Mononuclear cell (primary cell): ENCODE measurements around the gene TRPM2. TPM values are rescaled to one million over a fixed set of nuclear protein-coding genes. Genes with fewer than 3 reads are reported as not detected.

ENCODE experiments used
- H3K27me3 ChIP-seq: 2 replicates; pipeline ENCODE4 v1.6.0; 2011; ENCODE audit warnings: low read length, control low read depth; ENCODE audit not compliant: insufficient read depth
- H3K4me1 ChIP-seq: 2 replicates; pipeline ENCODE4 v1.5.1; 2011; ENCODE audit warnings: mild to moderate bottlenecking, low read length, control low read depth; ENCODE audit not compliant: insufficient read depth
- H3K4me3 ChIP-seq: 2 replicates; pipeline ENCODE4 v1.5.1; 2011; ENCODE audit warnings: mild to moderate bottlenecking, low read length, moderate library complexity
- H3K9me3 ChIP-seq: 2 replicates; pipeline ENCODE4 v1.5.1; 2011; ENCODE audit warnings: low read depth, mild to moderate bottlenecking, control low read depth, low read length
- total RNA-seq: library from RNA; depleted of rRNA; stranded (reverse); fragments of >200 nt; gene quantifications from one replicate; pipeline ENCODE4 v1.2.3, GENCODE V29; 2012

TRPM2 gene
- total RNA-seq, 1 donor = 2.2 TPM

DNA sequence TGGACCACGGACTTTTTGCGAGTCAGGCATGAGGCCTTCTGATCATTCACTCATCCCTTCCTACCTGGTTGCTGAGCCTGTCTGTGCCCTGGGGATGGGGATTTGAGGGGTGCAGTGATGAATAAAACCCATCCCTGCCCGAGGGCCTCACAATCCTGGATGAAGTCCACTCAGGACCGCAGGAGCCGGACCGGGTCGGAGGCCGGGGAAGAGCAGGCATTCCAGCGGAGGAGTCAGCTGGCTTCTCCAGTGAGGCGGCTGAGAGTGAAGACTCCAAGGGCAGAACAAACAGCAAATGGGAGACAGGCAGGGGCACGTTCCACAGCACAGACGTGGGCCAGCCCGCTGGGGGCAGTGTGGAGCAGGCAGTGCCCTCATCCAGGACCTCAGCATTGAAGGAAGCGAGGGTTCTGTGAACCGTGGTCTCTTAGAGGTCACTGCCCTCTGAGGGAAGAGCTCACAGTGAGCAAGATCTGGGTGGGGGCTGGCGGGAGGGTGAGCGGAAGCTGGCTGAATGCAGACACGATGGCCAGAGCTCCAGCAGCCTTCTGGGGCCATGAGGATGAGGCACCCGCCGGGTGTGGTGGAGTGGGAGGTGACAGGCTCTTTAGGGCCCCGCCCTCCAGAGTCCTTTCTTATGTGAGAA is 91.0 kb downstream of the TRPM2 start:
- Histone ChIP-seq H3K27me3 (no peaks in the 10 kb centered on the region), H3K4me1 (no peaks in the 10 kb centered on the region), H3K9me3 (no peaks in the 10 kb centered on the region), H3K4me3 (no peak overlapping the region)

DNA sequence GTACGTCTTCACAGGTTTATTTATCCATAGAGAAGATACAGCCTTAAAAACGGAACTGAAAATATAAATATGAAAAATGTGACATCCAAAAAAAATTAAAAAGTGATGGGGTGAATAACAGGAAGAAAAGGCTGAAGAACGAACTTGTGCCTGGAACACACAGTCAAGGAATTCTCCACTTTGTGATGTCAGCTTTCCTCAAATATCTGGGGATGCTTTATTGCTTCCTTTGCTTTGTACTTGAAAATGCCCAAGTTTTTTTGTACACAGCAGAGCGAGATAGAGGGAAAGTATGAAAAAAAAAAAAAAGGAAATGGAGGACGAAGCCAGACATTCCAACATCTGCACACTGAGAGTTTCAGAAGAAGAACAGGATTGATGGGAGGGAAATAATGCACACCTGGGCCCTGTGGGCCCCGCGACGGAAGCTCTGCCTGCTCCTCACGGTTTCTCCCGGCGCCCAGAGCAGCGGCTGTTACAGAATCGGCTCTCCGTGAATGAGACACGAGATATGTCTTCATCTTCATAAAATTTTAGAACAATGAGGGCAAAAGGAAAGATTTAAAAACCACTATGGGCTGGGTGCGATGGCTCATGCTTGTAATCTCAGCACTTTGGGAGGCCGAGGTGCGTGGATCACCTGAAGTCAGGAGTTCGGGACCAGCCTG is 91.9 kb downstream of the TRPM2 start:
- Histone ChIP-seq H3K27me3 (no peaks in the 10 kb centered on the region), H3K4me3 (no peak overlapping the region), H3K4me1 (no peaks in the 10 kb centered on the region), H3K9me3 (no peaks in the 10 kb centered on the region)

DNA sequence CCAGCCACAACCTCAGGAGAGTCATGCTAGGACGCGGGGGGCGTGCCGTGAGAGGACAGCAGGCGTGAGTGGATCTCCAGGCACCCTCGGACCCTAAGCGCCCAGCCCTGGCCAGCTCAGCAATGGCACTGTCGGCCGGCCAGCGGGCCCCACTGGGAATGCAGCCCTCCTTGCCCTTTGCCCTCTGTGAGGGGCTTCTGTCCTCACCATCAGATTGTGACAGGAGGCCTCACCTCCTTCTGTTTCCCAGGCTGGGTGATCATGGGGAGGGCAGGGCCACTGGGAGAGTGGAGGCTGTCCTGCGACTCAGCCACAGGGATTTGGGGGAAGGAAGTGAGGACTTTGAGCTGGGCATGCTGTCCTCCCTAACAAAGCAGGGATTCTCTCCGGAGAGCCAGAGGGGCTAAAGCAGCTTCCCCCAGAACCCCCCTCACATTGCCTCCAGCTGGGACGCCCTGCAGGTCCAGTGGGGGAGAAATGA is 95.3 kb downstream of the TRPM2 start:
- no peak overlapping the region for H3K4me3 ChIP-seq
- no peaks in the 10 kb centered on the region for H3K27me3 ChIP-seq
- no peaks in the 10 kb centered on the region for H3K4me1 ChIP-seq
- H3K9me3 ChIP-seq = no peaks in the 10 kb centered on the region

DNA sequence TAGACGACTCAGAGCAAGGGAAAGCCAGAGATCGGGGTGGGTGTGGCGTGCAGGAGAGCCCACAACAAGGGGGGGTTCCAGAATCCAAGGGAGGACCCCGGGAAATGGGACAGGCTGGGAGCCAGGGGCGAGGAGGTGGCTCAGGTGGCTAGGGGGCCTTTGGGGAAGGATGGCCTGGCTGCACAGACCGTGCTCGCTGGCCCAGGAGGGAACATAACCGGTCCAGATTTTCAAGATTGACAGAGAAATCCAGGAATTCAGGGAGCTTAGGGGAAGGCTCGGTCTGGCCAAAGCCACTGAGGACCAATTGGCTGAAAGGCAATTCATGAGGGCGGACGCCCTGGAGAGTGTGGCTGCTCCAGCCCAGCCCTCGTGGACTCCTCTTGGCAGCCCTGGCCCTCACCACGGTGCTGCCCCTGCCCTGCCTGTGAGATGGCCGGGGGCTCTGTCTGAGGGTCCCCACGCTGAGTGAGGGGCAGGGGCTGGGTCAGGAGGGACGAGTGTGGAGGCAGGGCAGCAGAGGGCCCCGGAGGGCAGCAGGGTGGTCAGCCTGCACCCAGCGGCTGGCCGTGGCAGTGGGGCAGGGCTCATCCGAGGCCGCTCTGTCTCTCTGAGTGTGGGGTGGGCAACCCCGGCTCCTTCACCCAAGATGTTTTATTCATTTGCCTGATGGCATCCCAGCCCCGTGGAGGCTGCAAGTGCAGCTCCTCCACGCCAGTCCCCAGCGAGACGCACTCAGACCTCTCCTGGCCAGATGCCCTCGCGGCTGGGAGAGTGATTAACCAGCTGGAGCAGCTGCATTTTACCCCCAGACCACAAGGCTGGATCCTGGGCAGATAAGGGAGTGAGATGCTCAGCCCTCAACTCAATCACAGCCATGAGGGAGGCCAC is 96.3 kb downstream of the TRPM2 start:
- no peak overlapping the region for H3K4me3 ChIP-seq
- H3K27me3 ChIP-seq = no peaks in the 10 kb centered on the region
- no peaks in the 10 kb centered on the region for H3K9me3 ChIP-seq
- H3K4me1 ChIP-seq = no peaks in the 10 kb centered on the region

DNA sequence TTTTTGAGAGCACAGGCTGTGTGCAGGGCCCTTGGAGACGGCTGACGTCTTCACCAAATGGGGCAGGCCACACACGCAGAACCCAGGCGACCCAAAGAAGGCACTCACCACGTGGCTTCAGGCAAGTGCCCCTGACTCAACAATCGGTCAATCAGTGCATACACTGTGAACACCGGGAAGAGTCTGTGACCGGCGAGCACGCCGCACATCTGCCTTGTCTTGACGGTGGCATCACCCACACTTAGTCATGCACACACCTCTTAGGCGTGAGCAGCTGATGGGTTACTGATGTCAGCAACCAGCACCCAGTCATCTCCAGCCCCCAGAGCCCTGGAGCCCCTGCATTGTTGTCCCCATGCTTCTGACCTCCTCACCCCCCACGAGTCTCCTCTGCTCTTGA is 97.0 kb downstream of the TRPM2 start:
- Histone ChIP-seq H3K4me1 (no peaks in the 10 kb centered on the region), H3K4me3 (no peak overlapping the region), H3K27me3 (no peaks in the 10 kb centered on the region)

DNA sequence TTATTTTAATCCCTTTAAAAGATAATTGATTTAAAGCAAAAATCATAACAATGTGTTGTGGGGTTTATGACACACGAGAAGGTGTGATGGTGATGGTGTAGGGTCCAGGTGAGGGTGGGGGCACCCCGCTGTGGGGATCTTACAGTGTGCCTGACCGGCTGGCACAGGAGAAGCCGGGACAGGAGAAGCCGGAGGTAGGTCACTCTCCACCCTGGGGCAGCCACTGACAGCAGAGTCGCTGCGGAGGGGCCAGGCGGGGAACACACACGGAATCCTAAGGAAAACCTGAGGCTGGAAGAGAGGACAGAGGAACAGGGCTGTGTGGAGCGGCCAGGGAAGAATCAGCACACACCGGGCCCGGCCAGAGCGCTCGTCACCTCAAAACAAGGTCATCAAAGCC is 97.6 kb downstream of the TRPM2 start:
- no peaks in the 10 kb centered on the region for H3K9me3 ChIP-seq
- H3K4me1 ChIP-seq = peaks cover 2% of the 10 kb centered on the region
- no peaks in the 10 kb centered on the region for H3K27me3 ChIP-seq
- no peak overlapping the region for H3K4me3 ChIP-seq

More for the DNA sequence above, 97.0 kb downstream of the TRPM2 start:
- no peaks in the 10 kb centered on the region for H3K9me3 ChIP-seq

DNA sequence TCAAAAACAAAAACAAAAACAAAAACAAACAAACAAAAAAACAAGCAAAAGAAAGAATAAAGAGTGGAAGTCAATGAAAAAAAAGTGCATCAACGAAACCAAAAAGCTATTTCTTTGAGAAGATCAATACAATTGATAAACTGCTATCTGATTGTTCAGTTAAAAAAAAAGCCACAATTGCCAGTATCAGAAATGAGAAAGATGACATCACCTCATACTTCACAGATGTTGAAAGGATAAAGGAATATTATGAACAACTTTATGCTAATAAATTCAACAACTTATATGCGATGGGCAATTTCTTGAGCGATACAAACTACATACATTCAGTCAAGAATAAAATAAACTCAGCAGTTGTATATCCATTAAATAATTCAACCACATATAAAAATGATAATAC is 99.7 kb downstream of the TRPM2 start:
- no peak overlapping the region for H3K4me3 ChIP-seq
- H3K9me3 ChIP-seq = no peaks in the 10 kb centered on the region
- H3K4me1 ChIP-seq = peaks cover 7% of the 10 kb centered on the region
- H3K27me3 ChIP-seq = no peaks in the 10 kb centered on the region

DNA sequence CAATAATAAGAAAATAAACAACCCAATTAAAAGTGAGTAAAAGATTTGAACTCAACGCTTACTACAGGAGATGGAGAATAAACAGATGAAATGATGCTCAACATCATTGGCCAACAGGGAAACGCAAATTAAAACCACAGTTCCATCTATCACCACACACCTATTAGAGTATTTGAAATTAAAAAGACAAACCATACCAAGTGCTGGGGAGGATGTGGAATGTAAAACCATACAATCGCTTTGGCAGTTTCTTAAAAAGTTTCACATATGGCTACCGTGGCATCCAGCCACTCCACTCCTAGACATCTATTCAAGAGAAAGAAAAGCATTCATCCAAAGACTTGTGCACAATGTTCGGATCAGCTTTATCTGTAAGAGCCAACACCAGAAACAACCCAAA is 100.6 kb downstream of the TRPM2 start:
- H3K9me3 ChIP-seq = no peaks in the 10 kb centered on the region
- H3K27me3 ChIP-seq = no peaks in the 10 kb centered on the region

DNA sequence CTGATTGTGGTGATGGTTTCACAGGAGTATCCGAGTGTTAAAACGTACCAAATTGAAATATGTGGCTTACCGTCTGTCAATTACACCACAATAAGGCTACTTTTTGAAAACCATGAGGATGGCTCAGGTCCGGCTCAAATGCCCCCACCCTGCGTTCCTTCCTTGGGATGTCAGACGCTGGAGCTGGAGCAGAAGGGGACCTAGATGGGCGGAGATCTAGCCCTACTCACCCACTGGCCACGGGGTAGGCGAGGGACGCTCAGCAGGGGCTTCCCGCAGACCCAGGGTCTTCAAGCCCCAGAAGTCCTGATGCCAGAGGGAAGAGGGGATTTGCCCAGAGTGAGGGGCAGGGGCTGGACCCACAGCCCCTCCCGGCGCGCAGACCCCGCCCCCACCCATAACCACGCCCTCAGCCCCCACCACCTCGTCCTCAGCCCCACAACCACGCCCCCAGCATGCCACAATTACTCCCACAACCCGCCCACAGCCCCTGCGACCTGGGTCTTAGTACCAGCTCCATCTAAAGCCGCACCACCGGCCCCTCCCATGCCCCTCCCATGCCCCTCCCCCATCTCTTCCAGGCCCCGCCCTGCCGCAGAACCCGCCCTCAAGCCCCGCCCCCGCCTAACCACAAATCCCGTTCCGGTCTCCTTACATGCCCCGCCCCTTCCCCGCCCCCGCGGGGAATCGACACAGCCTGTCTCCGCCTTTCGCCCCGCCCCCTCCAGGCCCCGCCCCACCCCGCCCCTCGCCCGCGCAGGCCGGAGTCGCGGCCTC is 101.5 kb downstream of the TRPM2 start, which contains the start of gene LRRC3:
Gene LRRC3, plus strand, starts transcription at position 764 of the 777 bp plus-strand sequence. CDS start 1,135 bp downstream, outside the sequence.
- Histone ChIP-seq H3K4me3 (peak within 1 kb of the TSS; percentile 55), H3K4me1 (peaks cover 7% of the 10 kb centered on the region), H3K27me3 (no peaks in the 10 kb centered on the region)

More for the DNA sequence above, 100.6 kb downstream of the TRPM2 start:
- Histone ChIP-seq H3K4me3 (no peak overlapping the region), H3K4me1 (peaks cover 7% of the 10 kb centered on the region)

DNA sequence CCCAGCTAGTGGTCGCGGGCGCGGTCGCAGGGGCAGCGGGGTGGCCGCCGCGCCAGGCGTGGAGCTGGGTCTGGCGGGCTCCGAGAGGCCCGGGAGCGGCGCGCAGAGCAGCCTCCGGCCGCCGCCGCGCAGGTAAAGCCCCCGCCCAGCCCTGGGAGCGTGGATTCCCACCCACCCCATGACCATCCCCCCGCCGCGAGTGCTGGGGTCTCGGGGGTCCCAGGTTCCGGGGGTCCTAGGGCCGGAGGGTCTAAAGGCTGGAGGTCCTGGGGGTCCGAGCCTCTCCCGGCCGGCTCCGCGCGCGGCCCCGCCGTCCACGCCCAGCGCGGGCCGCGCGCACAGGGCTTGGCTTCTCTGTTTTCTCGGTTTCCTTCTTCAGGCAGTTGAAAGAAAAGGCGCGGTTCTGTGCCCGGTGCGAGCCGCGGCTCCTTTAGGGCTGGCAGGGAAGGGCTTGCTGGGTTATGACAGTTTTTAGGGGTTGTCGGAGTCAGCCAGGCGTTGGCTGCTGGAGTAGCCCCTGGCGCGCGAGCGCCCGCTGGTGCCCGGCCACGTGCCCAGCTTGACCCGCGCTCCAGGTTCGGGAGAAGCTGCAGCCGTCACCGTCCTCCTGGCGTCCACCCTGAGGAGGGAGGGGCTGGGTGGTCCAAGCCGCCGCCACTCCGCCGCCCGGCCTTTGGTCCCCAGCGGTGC is 102.2 kb downstream of the TRPM2 start:
- H3K27me3 ChIP-seq = no peaks in the 10 kb centered on the region
- no peaks in the 10 kb centered on the region for H3K9me3 ChIP-seq
- peaks cover 7% of the 10 kb centered on the region for H3K4me1 ChIP-seq
- H3K4me3 ChIP-seq = peak overlapping the region; percentile 55

More for the DNA sequence above, 101.5 kb downstream of the TRPM2 start, which contains the start of gene LRRC3:
- no peaks in the 10 kb centered on the region for H3K9me3 ChIP-seq

DNA sequence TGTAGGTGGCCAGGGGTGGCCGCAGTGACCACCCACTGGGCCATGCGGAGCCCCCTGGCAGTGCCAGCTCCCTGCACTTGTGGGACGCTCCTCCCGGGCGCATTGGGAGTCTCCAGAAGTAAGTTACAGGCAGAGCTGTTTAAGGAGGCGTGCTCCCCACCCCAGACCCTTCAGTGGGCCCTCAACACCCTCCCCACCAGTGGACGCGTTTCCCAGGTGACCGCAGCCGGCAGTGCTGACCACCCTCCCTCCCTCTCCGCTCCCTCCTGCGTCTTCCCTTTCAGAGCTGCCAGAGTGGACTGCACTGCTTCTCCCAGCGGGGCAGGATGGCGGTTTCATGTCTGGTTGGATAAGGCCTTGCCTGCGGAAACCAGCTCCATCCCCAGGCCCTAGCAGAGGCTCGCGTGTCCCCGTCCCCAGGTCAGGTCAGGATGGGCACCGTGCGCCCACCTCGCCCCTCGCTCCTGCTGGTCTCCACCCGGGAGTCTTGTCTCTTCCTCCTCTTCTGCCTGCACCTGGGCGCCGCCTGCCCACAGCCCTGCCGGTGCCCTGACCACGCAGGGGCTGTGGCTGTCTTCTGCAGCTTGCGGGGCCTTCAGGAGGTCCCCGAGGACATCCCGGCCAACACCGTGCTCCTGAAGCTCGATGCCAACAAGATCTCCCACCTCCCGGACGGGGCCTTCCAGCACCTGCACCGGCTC is 102.9 kb downstream of the TRPM2 start:
- Histone ChIP-seq H3K27me3 (no peaks in the 10 kb centered on the region), H3K4me3 (no peak overlapping the region), H3K9me3 (no peaks in the 10 kb centered on the region), H3K4me1 (peaks cover 7% of the 10 kb centered on the region)

DNA sequence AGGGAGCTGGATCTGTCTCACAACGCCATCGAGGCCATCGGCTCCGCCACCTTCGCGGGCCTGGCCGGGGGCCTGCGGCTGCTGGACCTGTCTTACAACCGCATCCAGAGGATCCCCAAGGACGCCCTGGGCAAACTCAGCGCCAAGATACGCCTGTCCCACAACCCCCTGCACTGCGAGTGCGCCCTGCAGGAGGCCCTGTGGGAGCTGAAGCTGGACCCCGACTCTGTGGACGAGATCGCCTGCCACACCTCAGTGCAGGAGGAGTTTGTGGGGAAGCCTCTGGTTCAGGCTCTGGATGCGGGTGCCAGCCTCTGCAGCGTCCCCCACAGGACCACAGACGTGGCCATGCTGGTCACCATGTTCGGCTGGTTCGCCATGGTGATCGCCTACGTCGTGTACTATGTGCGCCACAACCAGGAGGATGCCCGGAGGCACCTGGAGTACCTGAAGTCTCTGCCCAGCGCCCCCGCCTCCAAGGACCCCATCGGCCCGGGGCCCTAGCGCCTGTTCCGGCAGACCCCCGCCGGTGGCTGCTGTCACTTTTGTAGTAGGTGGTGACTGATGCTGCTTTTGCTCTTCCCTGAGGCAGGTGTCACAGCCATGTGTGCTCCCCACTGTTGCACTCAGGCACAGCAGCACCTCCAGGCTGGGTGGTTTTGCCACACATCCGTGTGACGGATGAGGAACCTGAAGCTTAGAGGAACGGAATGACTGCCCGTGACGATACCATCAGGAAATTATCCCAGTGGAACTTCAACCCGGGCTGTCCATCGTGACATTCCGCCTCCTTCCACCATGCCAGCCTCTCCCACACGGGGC is 103.7 kb downstream of the TRPM2 start:
- Histone ChIP-seq H3K4me3 (no peak overlapping the region), H3K4me1 (peaks cover 7% of the 10 kb centered on the region), H3K9me3 (no peaks in the 10 kb centered on the region)

More for the DNA sequence above, 103.7 kb downstream of the TRPM2 start:
- no peaks in the 10 kb centered on the region for H3K27me3 ChIP-seq
